Right atrium auricular region (tissue), 2 donors: ENCODE measurements around the gene IL21R. TPM values are rescaled to one million over a fixed set of nuclear protein-coding genes. Genes with fewer than 3 reads are reported as not detected.

Experiments
- DNase-seq: peaks from one replicate; pipeline ENCODE4 v3.0.0-alpha.2; 2019; ENCODE audit warnings: low spot score
- H3K27ac ChIP-seq, 2 donors: fragments of 200-600 bp; sonication (generic); 1 replicate in 1 of 2; 2 replicates in 1 of 2; pipeline ENCODE4 v1.5.1; 2016 to 2019
- H3K27me3 ChIP-seq, 2 donors: fragments of 200-600 bp; sonication (generic); one replicate each; pipeline versions ENCODE4 v1.5.1 to v1.6.0; 2017 to 2019
- H3K36me3 ChIP-seq: fragments of 200-600 bp; sonication (generic); one replicate; pipeline ENCODE4 v1.5.1; 2016
- H3K4me1 ChIP-seq, 2 donors: fragments of 200-600 bp; sonication (generic); one replicate each; pipeline versions ENCODE4 v1.5.1 to v1.6.0; 2017 to 2019
- H3K4me3 ChIP-seq, 2 donors: fragments of 200-600 bp; sonication (generic); 1 replicate in 1 of 2; 2 replicates in 1 of 2; pipeline ENCODE4 v1.5.1; 2017 to 2019; ENCODE audit warnings: mild to moderate bottlenecking in 1 of 2, moderate library complexity in 1 of 2
- H3K9me3 ChIP-seq, 2 donors: fragments of 200-600 bp; sonication (generic); one replicate each; pipeline ENCODE4 v1.5.1; 2019
- CTCF ChIP-seq, 2 donors: fragments of 200-600 bp; sonication (generic); IDR thresholded peaks; one replicate each; pipeline ENCODE4 v1.5.1; 2019; ENCODE audit warnings: antibody characterized with exemption in 2 of 2
- total RNA-seq, 2 donors: library from RNA; depleted of rRNA; stranded (reverse); fragments of >200 nt; gene quantifications; one replicate each; pipeline ENCODE4 v1.1.0, GENCODE V29; 2016

The IL21R gene
- total RNA-seq, 2 donors from 2014 or later = 0.07 to 1.3 TPM

DNA sequence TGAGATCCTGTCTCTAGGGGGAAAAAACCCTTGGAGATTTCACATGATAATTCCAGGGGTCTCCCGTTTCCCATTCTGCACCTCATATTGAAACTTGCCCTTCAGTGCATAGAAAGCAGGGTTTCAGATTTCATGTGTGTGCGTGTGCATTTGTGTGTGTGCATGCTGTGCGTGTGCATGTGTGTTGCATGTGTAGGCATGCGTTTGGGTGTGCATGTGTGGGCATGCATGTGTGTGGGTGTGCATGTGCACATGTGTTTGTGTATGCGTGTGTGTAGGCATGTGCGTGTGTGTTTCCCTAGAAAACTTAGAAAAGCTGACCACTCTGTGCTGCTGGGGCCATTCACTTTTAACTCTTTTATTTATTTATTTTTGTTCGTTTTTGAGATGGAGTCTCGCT is 40.0 kb downstream of the IL21R start:
- DNase-seq = no peak
- Histone ChIP-seq H3K36me3 (no peaks in the 10 kb centered on the region), H3K27ac (no peak overlapping the region), H3K27me3 (no peaks in the 10 kb centered on the region), H3K9me3 (peaks cover 0 to 16% of the 10 kb centered on the region in 2 donors), H3K4me3 (no peak overlapping the region), H3K4me1 (no peaks in the 10 kb centered on the region)
- no peak for TF ChIP-seq CTCF (IDR thresholded peaks at IDR 0.05)

- Histone ChIP-seq H3K27me3 (no peaks in the 10 kb centered on the region), H3K4me1 (no peaks in the 10 kb centered on the region), H3K9me3 (peaks cover 0 to 23% of the 10 kb centered on the region in 2 donors), H3K36me3 (no peaks in the 10 kb centered on the region), H3K27ac (no peak overlapping the region), H3K4me3 (no peak overlapping the region)
- no peak for DNase-seq
- TF ChIP-seq CTCF (IDR thresholded peaks at IDR 0.05) = no peak
These were observed 42.0 kb downstream of the IL21R start for GRCh38 chr16:27444015-27444414.

GRCh38 chr16:27444470-27444869 is 42.5 kb downstream of the IL21R start:
- TF ChIP-seq CTCF (IDR thresholded peaks at IDR 0.05) = no peak
- no peak for DNase-seq
- H3K4me3 ChIP-seq = no peak overlapping the region
- H3K36me3 ChIP-seq = no peaks in the 10 kb centered on the region
- H3K4me1 ChIP-seq = no peaks in the 10 kb centered on the region
- no peaks in the 10 kb centered on the region for H3K27me3 ChIP-seq
- no peak overlapping the region for H3K27ac ChIP-seq
- H3K9me3 ChIP-seq = peaks cover 0 to 23% of the 10 kb centered on the region in 2 donors

- no peaks in the 10 kb centered on the region for H3K27me3 ChIP-seq
- TF ChIP-seq CTCF (IDR thresholded peaks at IDR 0.05) = no peak
These were observed 43.7 kb downstream of the IL21R start for GRCh38 chr16:27445502-27446175.

GRCh38 chr16:27446721-27447120 is 44.7 kb downstream of the IL21R start:
- H3K4me3 ChIP-seq = no peak overlapping the region
- H3K4me1 ChIP-seq = no peaks in the 10 kb centered on the region
- no peaks in the 10 kb centered on the region for H3K27me3 ChIP-seq
- H3K36me3 ChIP-seq = no peaks in the 10 kb centered on the region
- no peak for DNase-seq
- H3K9me3 ChIP-seq = peaks cover 0 to 23% of the 10 kb centered on the region in 2 donors
- no peak for TF ChIP-seq CTCF (IDR thresholded peaks at IDR 0.05)
- H3K27ac ChIP-seq = no peak overlapping the region

More at GRCh38 chr16:27445502-27446175, 43.7 kb downstream of the IL21R start:
- no peaks in the 10 kb centered on the region for H3K36me3 ChIP-seq
- H3K4me3 ChIP-seq = no peak overlapping the region
- peaks cover 0 to 23% of the 10 kb centered on the region in 2 donors for H3K9me3 ChIP-seq
- no peaks in the 10 kb centered on the region for H3K4me1 ChIP-seq
- no peak for DNase-seq
- H3K27ac ChIP-seq = no peak overlapping the region

DNA sequence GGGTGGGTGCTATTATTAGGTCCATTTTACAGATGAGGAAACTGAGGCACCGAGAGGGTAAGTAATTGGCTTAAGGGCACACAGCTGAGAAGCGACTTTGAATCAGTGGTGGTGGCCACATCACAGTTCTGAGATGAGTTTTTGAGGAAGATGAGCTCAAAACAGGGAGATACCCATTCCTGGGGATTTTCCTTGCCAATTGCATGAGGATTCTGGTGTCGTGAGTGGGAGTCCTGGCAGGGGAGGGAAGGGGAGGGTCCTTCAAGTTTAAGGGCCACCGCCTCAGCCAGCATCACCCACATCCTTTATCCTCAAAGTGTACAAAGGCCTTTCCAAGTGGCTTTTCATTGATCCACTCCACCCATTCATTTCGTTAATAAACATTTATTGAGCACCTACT is 45.3 kb downstream of the IL21R start:
- H3K4me3 ChIP-seq = no peak overlapping the region
- DNase-seq = no peak
- H3K27ac ChIP-seq = no peak overlapping the region
- H3K9me3 ChIP-seq = peaks cover 0 to 23% of the 10 kb centered on the region in 2 donors
- H3K27me3 ChIP-seq = no peaks in the 10 kb centered on the region
- TF ChIP-seq CTCF (IDR thresholded peaks at IDR 0.05) = no peak
- H3K4me1 ChIP-seq = no peaks in the 10 kb centered on the region
- H3K36me3 ChIP-seq = no peaks in the 10 kb centered on the region
